Naive B cell (primary cell): ENCODE data around the gene SAP30BP. TPM values are rescaled to one million over a fixed set of nuclear protein-coding genes. Genes with fewer than 3 reads are reported as not detected.

Experiments used
- polyA plus RNA-seq, 6 donors: library from polyadenylated mRNA; unstranded; fragments of 300-500 nt; fragmentation: Illumina TruSeq; gene quantifications; one replicate each; pipeline ENCODE4 v1.2.3, GENCODE V29; 2021; ENCODE audit warnings: low read depth in 6 of 6

SAP30BP gene
- polyA plus RNA-seq, 6 donors from 2014 or later = 72.3 to 105 (median 95.6) TPM

Other genes starting within 250 kb of the SAP30BP start
- 10 to 100 TPM in 2 of 6 donors, 1 to 10 TPM in 4; 6.3 to 25.9 (median 9.0) TPM for gene TMEM94, start 210.7 kb upstream of the SAP30BP start, polyA plus RNA-seq
- gene CASKIN2, start 151.8 kb upstream of the SAP30BP start, polyA plus RNA-seq = under 1 TPM in 1 of 6 donors, not detected in 5; 0.29 TPM
- 10 to 100 TPM; 18.3 to 42.3 (median 23.7) TPM for gene TSEN54, start 150.8 kb upstream of the SAP30BP start, polyA plus RNA-seq
- 10 to 100 TPM in 3 of 6 donors, 1 to 10 TPM in 3; 6.1 to 14.4 (median 10.4) TPM for gene LLGL2, start 141.6 kb upstream of the SAP30BP start, polyA plus RNA-seq
- 1 to 10 TPM; 2.9 to 5.9 (median 3.5) TPM for gene MYO15B, start 79.5 kb upstream of the SAP30BP start, polyA plus RNA-seq
- gene SMIM5, start 33.9 kb upstream of the SAP30BP start, polyA plus RNA-seq = 1 to 10 TPM in 2 of 6 donors, under 1 TPM in 2, not detected in 2; 0.24 to 1.3 (median 1.1) TPM
- 10 to 100 TPM in 5 of 6 donors, 1 to 10 TPM in 1; 3.6 to 29.4 (median 16.3) TPM for gene RECQL5, start 184 bp upstream of the SAP30BP start, polyA plus RNA-seq
- gene ITGB4, start 54.1 kb downstream of the SAP30BP start, polyA plus RNA-seq = 1 to 10 TPM in 2 of 6 donors, under 1 TPM in 2, not detected in 2; 0.67 to 1.6 (median 1.1) TPM
- gene GALK1, start 97.9 kb downstream of the SAP30BP start, polyA plus RNA-seq = 10 to 100 TPM in 4 of 6 donors, 1 to 10 TPM in 2; 8.3 to 21.9 (median 14.6) TPM
- 10 to 100 TPM; 31.1 to 50.1 (median 37.7) TPM for gene UNK, start 117.5 kb downstream of the SAP30BP start, polyA plus RNA-seq
- gene UNC13D, start 177.1 kb downstream of the SAP30BP start, polyA plus RNA-seq = 10 to 100 TPM; 11.5 to 31.5 (median 20.5) TPM
- 100 to 1,000 TPM in 2 of 6 donors, 10 to 100 TPM in 4; 73.4 to 134 (median 87.6) TPM for gene WBP2, start 188.0 kb downstream of the SAP30BP start, polyA plus RNA-seq
- 1 to 10 TPM in 3 of 6 donors, under 1 TPM in 2, not detected in 1; 0.97 to 2.2 (median 1.7) TPM for gene TRIM47, start 211.2 kb downstream of the SAP30BP start, polyA plus RNA-seq
- 10 to 100 TPM; 15.4 to 33.0 (median 23.4) TPM for gene TRIM65, start 229.6 kb downstream of the SAP30BP start, polyA plus RNA-seq
- 10 to 100 TPM; 47.3 to 68.8 (median 59.7) TPM for gene MRPL38, start 237.5 kb downstream of the SAP30BP start, polyA plus RNA-seq